Measurements from ENCODE around the gene CNP.

DNA sequence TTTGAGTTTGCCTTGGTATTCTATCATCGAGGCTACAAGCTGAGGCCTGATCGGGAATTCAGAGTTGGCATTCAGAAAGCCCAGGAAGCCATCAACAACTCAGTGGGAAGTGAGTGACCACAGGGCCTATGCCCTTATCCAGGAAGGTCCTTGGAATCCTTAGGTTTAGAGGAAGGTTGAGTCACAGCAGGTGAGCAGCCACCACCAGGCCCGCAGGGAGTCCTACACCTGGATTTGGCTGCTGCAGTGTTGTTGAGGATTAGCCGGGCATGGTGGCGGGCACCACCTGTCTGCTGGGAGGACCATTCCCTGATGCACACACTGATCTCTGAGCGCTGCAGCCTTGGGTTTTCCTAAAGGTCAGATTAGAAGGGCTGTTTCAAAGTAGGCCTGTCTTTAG is 31.0 kb upstream of the CNP start:
- TF ChIP-seq, protein P1, sequence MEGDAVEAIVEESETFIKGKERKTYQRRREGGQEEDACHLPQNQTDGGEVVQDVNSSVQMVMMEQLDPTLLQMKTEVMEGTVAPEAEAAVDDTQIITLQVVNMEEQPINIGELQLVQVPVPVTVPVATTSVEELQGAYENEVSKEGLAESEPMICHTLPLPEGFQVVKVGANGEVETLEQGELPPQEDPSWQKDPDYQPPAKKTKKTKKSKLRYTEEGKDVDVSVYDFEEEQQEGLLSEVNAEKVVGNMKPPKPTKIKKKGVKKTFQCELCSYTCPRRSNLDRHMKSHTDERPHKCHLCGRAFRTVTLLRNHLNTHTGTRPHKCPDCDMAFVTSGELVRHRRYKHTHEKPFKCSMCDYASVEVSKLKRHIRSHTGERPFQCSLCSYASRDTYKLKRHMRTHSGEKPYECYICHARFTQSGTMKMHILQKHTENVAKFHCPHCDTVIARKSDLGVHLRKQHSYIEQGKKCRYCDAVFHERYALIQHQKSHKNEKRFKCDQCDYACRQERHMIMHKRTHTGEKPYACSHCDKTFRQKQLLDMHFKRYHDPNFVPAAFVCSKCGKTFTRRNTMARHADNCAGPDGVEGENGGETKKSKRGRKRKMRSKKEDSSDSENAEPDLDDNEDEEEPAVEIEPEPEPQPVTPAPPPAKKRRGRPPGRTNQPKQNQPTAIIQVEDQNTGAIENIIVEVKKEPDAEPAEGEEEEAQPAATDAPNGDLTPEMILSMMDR (IDR thresholded peaks at IDR 0.05; ENCODE audit: control extremely low read depth in 1 of 3, insufficient read depth in 1 of 3, low read depth in 1 of 3, low read length in 3 of 3), result no peak
- no peak for TF ChIP-seq JUN (IDR thresholded peaks at IDR 0.05; ENCODE audit: low read depth, low read length)
- no peak for TF ChIP-seq POLR2AphosphoS5 (IDR thresholded peaks at IDR 0.05; ENCODE audit: low read depth, low read length)
- TF ChIP-seq EP300 (IDR thresholded peaks at IDR 0.05; ENCODE audit: borderline replicate concordance in 1 of 2, low read depth in 2 of 2, low read length in 2 of 2), result no peak
- TF ChIP-seq ZNF274 (IDR thresholded peaks at IDR 0.05; ENCODE audit: borderline replicate concordance, extremely low read depth, low read length), result no peak
- no peak for TF ChIP-seq RNF2 (IDR thresholded peaks at IDR 0.05; ENCODE audit: borderline replicate concordance, low read depth, low read length, missing control alignments, poor library complexity, severe bottlenecking)
- no peak for TF ChIP-seq YY1 (IDR thresholded peaks at IDR 0.05; ENCODE audit: low read depth, low read length)
- no peak for TF ChIP-seq POLR2A (IDR thresholded peaks at IDR 0.05; ENCODE audit: control extremely low read depth in 1 of 2, low read depth in 2 of 2, low read length in 2 of 2)
- no peak for TF ChIP-seq SP1 (IDR thresholded peaks at IDR 0.05; ENCODE audit: low read depth, low read length)
- no peak for TF ChIP-seq CHD2 (IDR thresholded peaks at IDR 0.05; ENCODE audit: low read length)
- TF ChIP-seq RAD21 (IDR thresholded peaks at IDR 0.05 in 1 of 2, conservative IDR thresholded peaks at IDR 0.05 in 1 of 2; ENCODE audit: low read depth in 2 of 2, low read length in 2 of 2), result no peak
- TF ChIP-seq NRF1 (IDR thresholded peaks at IDR 0.05; ENCODE audit: low read depth, low read length), result no peak
- TF ChIP-seq, protein P2, sequence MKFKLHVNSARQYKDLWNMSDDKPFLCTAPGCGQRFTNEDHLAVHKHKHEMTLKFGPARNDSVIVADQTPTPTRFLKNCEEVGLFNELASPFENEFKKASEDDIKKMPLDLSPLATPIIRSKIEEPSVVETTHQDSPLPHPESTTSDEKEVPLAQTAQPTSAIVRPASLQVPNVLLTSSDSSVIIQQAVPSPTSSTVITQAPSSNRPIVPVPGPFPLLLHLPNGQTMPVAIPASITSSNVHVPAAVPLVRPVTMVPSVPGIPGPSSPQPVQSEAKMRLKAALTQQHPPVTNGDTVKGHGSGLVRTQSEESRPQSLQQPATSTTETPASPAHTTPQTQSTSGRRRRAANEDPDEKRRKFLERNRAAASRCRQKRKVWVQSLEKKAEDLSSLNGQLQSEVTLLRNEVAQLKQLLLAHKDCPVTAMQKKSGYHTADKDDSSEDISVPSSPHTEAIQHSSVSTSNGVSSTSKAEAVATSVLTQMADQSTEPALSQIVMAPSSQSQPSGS (IDR thresholded peaks at IDR 0.05; ENCODE audit: low read length), result no peak

Data from H1 (cell line).